GM21528 (cell line): ENCODE measurements around the gene TCTA.
"Not testable (repeated sequence)": the region's sequence is repeated elsewhere in the genome, so short reads cannot be mapped to it uniquely, and the experiment has no call there.

Experiments
- ATAC-seq: cut with Tn5 transposase; IDR thresholded peaks from one replicate; pipeline ENCODE4 v1.9.1; 2021; ENCODE audit warnings: mild to moderate bottlenecking, moderate library complexity; ENCODE audit not compliant: unreplicated experiment, low FRiP score

TCTA gene

GRCh38 chr3:49411968-49412631 lies at the start of gene TCTA, which contains the start of gene RHOA:
TSS of gene TCTA (plus strand) at chr3:49412423. CDS start at chr3:49412427, 4 bp downstream.
TSS of gene RHOA (minus strand) at chr3:49411976. CDS start at chr3:49375589, 36,387 bp downstream.
- ATAC-seq, result peak; percentile 75

GRCh38 chr3:49362561-49362960 lies 49.7 kb upstream of the TCTA start:
- ATAC-seq, result no peak

GRCh38 chr3:49370585-49371290 lies 41.5 kb upstream of the TCTA start:
- ATAC-seq, result no peak

- ATAC-seq, result no peak
These were observed 40.3 kb upstream of the TCTA start for GRCh38 chr3:49371946-49372345.

GRCh38 chr3:49377483-49377882 lies 34.7 kb upstream of the TCTA start:
- ATAC-seq, result no peak

GRCh38 chr3:49378249-49378895 lies 33.9 kb upstream of the TCTA start:
- no peak for ATAC-seq

GRCh38 chr3:49383387-49383786 lies 28.8 kb upstream of the TCTA start:
- no peak for ATAC-seq

GRCh38 chr3:49385617-49386016 lies 26.6 kb upstream of the TCTA start:
- no peak for ATAC-seq

GRCh38 chr3:49386056-49386756 lies 26.0 kb upstream of the TCTA start:
- ATAC-seq, result no peak

- no peak for ATAC-seq
These were observed 24.5 kb upstream of the TCTA start for GRCh38 chr3:49387721-49388120.

GRCh38 chr3:49388289-49388820 lies 23.9 kb upstream of the TCTA start:
- no peak for ATAC-seq

- no peak for ATAC-seq
These were observed 22.9 kb upstream of the TCTA start for GRCh38 chr3:49389297-49389696.

- ATAC-seq, result not testable (repeated sequence)
These were observed 20.9 kb upstream of the TCTA start for GRCh38 chr3:49391310-49391709.

GRCh38 chr3:49397470-49397869 lies 14.8 kb upstream of the TCTA start:
- no peak for ATAC-seq

GRCh38 chr3:49399461-49399860 lies 12.8 kb upstream of the TCTA start:
- ATAC-seq, result no peak

- no peak for ATAC-seq
These were observed 10.5 kb upstream of the TCTA start for GRCh38 chr3:49401766-49402165.

- ATAC-seq, result no peak
These were observed 8.3 kb upstream of the TCTA start for GRCh38 chr3:49403891-49404290.

- not testable (repeated sequence) for ATAC-seq
These were observed 6.7 kb upstream of the TCTA start for GRCh38 chr3:49405570-49405969.

GRCh38 chr3:49406571-49407565 lies 5.4 kb upstream of the TCTA start:
- no peak for ATAC-seq
